NCI-H2227 (cell line): Measurements from ENCODE around the gene ZNF77.
"Not testable (repeated sequence)": the region's sequence is repeated elsewhere in the genome, so short reads cannot be mapped to it uniquely, and the experiment has no call there.

ENCODE experiments used
- DNase-seq: peaks from one replicate; lab custom pipeline; 2025; ENCODE audit not compliant: unreplicated experiment; lab: John Stamatoyannopoulos, UW

ZNF77 gene

DNA sequence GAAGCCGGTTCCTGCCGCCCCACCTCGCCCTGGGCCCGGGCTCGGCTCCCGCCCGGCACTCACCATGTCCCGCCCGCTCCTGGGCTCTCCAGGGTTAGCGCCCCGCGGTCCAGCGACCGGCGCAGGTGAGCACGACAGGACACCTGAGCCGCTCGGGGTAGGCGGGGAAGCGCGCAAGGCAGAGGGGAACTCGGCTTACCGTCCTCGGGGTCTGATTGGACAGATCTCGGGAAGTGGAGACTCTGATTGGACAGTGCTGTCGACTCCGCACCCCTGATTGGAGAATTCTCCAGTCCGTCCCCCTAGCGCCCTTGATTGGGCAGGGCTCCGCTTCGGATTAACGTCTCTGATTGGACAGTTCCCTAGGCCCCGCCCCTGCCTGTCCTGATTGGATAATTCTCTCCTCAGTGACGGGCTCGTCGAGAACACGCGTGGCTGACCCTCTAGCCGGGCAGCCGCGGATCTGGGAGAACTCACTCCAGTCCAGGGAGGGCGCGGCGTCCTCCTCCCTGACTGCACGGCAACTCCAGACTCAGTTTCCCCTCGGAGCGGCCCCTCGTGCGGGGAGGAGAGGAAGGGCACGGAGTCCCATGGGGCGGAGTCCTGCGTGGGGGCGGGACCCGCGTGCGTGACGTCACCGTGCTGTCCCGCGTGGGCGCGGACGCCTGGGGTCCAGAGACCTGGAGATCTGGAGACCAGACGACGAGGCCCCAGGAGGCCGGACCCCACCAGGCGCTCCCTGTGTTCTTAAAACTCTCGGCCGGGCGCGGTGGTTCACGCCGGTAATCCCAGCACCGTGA, at the start of gene ZNF77:
TSS of gene ZNF77 (minus strand) at position 197 of the 800 bp plus-strand sequence. CDS start at position 66, 131 bp downstream.
- peak; percentile 97 for DNase-seq

DNA sequence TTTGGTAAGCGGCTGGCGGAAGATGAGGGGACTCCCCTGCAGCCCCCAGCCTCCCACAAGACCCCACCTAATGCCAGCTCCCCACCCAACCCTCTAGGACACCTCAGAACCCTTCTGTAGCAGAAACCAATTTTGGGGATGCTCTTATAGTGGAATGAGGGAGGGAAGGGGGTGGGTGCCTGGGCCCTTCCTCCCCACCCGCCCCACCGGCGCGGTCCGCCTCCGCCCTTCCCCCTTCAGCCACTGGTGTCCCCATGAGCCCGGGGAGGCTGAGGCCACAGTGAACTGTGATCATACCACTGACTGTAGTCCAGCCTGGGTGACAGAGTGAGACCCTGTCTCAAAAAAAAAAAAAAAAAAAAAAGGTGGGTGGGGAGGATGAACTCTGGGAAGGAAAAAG, 48.8 kb upstream of the ZNF77 start:
- DNase-seq = no peak

DNA sequence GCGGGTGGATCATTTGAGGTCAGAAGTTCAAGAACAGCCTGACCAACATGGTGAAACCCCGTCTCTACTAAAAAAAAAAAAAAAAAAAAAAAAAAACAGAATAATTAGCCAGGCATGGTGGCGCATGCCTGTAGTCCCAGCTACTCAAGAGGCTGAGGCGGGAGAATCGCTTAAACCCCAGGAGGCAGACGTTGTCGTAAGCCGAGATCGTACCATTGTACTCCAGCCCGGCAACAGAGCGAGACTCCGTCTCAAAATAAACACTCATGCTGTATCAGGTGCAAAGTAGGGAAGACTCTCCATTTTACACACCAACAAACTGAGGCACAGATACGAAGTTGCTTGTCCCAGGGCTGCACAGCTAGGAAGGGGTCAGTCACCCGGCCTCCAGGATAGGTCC, 48.2 kb upstream of the ZNF77 start:
- DNase-seq = peak; percentile 13

DNA sequence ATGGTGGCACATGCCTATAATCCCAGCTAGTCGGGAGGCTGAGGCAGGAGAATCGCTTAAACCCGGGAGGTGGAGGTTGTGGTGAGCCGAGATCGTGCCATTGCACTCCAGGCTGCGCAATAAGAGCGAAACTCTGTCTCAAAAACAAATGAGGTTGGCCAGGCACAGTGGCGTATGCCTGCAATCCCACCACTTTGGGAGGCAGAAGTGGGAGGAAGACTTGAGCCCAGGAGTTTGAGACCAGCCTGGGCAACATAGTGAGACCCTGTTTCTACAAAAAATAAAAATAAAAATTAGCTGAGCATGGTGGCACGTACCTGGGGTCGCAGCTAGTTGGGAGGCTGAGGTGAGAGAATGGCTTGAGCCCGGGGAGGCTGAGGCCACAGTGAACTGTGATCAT, 47.6 kb upstream of the ZNF77 start:
- DNase-seq = not testable (repeated sequence)

DNA sequence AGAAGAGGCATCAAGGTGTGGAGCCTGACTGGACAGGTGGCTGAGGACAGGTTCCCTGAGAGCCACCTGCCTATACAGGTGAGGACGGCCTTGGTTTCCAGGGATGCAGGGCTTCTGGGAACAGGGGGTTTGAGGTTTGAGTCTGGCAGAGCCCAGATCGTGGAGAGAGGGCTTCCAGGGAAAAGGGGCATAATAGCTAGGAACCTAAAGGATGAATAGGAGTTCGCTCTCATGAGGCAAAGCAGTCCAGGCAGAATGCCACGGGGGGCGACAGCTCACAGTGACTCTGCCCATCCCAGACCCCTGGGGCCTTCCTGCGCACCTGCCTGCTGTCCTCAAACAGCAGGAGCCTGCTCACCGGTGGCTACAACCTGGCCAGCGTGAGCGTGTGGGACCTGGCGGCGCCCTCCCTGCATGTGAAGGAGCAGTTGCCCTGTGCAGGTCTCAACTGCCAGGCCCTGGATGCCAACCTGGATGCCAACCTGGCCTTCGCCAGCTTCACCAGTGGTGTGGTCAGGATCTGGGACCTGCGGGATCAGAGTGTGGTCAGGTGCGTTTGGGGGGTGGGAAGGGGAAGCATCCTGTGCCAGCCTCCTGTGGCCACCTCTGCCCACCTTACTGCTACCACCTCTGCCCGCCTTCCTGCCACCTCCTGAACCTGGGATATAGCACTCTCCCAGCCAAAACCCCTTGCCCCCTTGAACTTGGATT, 44.6 kb upstream of the ZNF77 start:
- DNase-seq = no peak

DNA sequence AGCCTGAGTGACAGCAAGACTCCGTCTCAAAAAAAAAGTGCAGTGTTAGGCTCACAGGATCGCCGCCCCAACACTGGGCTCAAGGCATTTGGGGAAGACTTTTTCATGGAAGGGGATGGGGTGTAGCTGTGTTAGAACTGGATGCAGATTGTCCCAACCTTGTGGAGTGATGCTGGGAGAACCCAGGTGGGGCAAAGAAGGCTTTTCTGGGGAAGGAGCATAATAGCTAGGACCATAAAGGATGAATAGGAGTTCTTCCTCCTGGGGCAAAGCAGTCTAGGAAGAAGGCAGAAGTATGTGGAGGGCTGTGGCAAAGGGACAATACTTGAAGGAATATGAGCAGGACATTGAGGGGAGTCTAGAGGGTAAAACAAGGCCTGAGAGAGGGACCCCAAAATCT, 43.8 kb upstream of the ZNF77 start:
- no peak for DNase-seq

DNA sequence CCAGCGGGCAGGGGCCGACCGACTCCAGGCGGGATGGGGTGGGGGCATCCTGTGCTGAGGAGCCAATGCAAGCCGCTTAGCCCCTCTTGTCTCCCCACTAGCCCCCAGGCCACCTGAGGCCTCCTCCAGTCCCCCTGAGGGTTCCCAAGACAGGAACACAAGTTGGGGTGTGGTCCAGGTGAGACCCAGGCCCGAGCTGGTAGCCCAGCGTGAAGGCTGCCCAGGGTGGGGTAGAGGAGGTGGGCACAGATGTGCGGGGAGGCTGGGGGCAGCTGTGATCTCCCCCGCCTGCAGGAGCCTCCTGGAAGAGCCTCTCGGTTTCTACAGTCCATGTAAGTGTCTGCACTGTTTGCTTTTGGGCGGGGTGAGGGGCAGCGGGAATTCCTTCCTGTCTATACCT, 43.0 kb upstream of the ZNF77 start:
- no peak for DNase-seq

DNA sequence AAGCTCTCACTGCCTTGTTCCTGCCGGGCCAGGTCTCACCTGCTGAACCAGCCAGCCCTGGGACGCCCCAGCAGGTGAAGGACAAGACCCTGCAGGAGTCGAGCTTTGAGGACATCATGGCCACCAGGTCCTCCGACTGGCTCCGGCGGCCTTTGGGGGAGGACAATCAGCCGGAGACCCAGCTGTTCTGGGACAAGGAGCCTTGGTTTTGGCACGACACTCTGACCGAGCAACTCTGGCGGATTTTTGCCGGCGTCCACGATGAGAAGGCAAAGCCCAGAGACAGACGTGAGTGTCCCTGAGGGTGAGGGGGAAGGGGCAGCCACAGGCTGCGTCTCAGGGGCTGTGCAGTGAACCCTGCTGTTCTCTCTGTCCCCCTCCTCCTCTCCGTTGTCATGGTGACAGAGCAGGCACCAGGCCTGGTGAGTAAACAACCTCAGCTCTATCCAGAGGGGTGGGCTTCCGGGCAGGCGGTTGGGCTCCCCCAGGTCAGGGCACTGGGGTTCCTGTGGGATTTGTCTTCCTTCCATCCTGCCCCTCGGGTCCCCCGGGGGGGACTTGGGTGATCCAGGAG, 42.3 kb upstream of the ZNF77 start:
- DNase-seq = peak; percentile 75

DNA sequence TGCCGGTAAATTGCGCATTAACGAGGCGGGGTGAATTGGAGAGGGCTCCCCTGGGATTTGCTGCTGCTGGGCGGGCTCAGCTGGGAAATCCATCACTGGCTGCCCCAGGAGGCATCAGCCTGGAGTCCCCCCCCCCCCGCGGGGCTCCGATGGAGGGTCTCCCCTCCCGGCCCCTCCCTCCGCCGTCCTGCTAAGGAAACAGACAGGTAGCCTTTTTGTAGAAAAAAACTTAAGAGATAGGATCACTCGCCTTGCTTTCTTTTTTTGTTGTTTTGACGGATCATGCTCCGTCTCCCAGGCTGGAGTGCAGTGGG, 39.4 kb upstream of the ZNF77 start:
- no peak for DNase-seq

DNA sequence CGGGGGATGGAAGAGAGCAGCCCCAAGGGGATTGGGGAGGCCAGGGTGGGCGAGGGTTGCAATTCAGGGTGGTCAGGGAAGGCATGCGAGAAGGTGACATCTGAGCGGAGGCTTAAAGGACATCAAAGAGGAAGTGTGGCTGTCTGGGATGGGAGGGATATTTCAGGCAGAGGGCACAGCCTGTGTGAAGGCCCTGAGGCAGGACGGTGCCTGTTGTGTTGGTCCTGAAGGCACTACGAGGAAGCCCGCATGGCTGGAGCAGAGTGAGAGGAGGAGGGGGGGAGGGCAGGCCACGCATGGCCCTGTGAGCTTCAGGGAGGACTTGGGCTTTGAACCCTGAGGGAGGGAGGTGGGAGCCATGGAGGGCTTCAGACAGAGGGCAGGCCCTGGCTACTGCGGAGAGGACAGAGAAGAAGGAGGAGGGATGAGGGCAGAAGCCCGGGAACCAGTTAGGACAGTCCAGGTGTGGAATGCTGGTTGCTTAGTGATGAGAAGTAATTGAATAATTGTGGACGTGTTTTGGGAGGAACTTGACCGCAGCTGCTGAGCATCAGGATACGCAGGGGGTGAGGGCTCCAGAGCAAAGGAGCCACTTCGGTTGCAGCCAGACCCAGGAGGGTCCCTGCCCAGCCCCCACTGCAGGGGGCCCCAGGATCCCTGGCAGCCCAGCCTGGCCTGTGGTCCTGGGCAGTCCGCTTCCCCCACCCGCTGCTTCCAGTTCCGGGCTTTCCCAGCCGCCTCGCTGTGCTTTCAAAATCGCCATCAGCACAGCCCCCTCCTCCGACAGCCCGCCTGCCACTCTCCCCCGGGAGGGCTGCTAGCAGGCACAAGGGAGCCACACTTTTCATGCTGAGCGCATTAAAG, 38.8 kb upstream of the ZNF77 start:
- peak; percentile 88 for DNase-seq

DNA sequence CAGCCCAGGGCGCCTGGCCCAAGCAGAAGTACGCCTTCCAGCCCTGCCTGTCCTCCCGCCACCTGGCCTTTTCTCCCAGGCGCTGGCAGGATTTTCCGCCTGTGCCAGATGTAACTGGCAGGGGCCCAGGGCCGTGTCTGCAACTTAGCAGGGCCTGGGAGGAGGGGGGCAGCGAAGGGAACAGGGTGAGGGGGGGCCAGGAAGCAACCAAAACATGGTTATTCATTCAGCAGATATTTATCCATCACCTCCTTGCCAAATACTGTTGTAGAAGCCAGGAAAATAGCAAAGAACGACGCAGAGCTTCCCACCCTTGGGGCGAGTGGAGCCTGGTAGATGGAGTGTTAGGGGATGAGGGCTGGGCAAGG, 38.2 kb upstream of the ZNF77 start:
- peak; percentile 50 for DNase-seq

DNA sequence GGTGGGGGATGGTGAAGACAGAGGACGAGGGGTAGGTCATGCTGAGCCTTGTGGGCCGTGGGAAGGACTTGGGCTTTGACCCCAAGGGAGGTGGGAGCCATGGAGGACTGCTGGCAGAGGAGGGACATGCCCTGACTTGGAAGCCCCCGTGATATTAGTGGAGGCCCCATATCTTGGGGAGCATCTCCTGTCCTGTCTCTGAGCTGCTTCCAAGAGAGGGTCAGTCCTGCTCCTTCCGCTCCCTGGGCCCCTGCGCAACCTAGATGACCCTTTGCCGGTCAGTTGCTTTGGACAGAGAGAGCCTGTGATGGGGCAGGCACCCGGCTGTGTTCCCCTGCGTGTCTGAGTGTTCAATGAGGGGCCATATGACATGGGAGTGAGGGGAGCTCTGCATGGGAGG, 37.8 kb upstream of the ZNF77 start:
- no peak for DNase-seq

DNA sequence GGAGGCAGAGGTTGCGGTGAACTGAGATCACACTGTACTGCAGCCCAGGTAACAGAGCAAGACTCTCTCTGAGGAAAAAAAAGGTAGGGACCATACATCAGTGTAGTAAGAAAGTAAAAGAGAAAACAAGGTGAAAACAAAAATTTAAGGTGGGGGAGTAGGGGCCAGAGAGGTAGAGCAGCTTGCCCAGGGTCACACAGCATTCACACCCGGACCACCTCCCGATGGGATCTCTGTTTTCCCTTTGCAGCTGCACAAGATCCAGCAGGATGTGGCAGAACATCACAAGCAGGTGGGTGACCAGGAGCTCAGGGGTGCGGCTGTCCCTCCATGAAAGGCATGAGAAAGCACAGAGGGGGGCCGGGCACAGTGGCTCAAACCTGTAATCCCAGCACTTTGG, 37.1 kb upstream of the ZNF77 start:
- no peak for DNase-seq

DNA sequence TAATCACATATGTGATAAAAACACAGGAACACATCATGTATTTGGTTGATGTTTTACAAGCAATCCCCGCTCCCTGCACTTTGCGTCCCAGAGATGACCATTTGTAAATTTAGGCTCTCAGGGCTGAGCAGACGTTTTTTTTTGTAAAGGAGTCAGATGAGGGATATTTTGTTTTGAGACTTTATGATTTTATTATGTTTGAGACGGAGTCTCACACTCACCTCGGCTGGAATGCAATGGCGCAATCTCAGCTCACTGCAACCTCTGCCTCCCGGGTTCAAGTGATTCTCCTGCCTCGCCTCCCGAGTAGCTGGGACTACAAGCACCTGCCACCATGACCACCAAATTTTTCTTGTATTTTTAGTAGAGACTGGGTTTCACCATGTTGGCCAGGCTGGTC, 34.0 kb upstream of the ZNF77 start:
- DNase-seq = no peak

DNA sequence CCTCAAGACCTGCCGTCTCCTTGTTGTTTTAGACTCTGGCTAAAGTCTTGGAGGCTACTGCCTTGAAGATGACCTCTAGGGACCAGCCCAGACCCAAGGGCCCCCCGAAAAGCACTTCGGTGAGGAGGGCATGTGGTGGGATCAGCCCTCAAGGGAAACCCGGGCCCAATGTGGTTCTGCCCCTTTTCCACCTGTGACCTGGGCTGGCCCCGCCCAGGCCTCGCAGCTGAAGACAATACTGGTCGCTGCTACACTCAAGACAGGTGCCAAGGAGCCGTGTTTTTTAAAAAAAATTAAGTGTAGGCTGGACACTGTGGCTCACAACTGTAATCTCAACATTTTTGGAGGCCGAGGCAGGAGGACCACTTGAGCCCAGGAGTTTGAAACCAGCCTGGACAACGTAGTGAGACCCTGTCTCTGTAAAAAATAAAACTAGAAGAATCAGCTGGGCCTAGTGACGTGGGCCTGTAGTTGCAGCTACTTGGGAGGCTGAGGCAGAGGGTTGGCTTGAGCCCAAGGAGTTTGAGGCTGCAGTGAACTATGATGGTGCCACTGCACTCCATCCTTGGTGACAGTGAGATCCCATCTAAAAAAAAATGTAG, 33.5 kb upstream of the ZNF77 start:
- no peak for DNase-seq

DNA sequence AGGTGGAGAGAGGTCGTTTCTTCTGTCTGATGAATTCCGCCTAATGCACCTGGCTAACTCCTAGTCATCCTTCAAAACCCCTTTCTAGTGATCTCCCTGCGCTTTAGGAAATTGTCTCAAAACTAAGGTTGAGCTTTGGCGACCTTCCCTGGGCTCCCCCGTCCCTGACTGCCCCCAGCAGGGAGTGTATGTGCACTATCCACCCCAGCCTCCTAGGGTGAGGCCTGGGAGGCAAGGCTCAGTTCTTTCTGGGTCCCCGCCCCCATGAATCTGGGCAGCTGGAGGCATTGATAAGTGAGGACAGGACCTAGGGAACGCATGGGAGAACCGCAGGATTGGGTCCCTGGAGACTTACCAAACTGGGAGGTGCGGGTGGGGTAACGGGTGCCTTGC, 33.0 kb upstream of the ZNF77 start:
- no peak for DNase-seq

DNA sequence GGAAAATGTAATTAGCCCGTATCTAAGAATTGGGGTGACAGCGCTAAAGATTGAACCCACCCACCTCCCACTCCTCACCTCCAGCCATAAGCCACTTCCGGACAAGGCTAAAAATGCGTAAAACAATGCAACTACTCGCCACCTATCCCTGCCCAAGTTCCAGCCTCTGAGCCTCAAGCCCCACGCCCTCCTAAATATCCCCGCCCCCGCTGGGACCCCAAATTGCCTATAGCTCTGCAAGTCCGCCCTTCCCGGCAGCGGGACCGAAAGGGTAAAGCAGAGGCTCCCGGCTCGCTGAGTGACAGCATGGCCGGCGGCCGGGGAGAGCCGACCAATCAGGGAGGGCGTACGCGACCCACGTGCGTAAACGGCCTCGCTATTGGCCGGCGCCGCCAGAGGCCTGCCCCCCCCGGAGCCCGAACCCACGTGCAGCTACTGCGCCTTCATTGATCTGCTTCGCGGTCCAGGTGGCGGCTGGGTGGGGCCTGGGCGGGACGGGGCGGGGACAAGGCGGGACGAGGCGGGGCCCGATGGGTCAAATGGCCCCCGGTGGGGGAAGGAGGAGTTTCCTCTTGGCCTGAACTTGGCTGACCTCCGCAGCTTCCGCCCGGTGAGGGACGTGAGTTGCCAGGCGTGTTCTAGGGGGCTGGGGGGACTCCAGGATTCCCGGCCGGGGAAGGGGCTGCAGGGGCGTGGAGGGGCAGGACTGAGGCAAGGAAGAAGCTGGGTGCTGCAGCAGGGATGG, 32.4 kb upstream of the ZNF77 start, which contains the start of gene TLE6:
TSS of gene TLE6 (plus strand) at position 564 of the 745 bp plus-strand sequence. CDS start 670 bp downstream, outside the sequence.
- peak; percentile 95 for DNase-seq

DNA sequence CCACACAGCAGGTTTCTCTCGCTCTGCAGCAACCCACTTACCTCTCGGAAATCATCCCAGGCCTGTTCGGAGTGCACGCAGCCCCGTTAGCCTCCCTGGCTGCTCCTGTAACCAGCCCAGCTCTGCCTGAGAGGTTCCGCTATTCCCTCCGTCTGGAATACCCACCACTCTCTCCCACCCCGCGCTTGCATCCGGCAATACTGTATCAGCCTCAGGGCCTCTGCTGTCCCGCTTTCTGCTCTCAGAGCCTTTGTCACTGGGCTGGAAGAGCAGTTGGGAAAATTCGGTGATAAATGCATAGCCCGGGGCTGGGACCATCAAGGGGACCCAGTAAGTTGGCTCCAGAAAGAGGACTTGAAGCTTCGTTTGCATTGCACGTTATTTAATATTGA, 31.8 kb upstream of the ZNF77 start:
- no peak for DNase-seq

DNA sequence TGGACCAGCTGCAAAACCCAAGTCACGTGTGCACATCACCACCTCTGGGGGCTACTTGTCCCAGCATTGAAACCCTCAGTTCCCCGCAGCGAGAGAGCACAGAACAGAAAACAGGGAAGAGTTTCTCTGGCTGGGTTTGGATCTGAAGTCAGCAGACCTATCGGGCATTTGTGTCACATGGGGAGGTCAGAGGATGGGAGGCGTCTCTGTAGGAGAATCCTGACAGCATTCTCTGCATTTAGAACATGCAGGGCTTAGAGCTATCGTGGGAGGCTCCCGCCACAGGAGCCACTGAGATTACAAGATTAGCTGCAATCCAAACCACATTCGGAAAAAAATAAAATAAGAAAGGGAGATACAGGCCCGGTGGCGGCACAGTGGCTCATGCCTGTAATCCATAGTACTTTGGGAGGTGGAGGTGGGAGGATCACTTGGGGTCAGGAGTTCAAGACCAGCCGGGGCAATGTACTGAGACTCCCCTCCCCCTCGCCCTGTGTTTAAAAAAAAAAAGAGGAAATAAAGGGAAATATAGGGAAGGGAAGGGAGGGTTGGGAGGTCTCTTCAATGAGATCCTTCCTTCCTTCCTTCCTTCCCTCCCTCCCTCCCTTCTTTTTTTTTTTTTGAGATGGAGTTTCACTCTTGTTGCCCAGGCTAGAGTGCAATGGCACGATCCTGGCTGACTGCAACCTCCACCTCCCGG, 29.7 kb upstream of the ZNF77 start:
- peak; percentile 13 for DNase-seq

DNA sequence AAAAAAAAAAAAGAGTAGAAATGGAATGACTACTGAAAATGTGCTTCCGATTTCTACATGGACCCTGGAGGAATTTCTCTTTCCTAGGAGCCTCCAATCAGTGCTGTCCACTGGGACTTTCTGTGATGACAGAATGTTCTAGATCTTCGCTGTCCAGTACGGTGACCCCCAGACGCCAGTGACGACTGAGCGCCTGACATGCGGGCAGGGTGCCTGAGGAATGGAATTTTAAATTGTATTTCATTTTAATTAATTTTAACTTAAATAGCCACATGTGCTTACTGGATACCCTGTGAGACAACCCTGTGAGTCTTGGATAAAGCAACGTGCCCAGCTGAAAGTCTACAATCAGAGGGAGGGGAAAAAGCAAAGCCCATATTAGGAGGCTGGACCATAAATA, 28.5 kb upstream of the ZNF77 start:
- no peak for DNase-seq
